Thyroid gland (tissue), 4 donors: ENCODE measurements around the gene PDCD10. TPM values are rescaled to one million over a fixed set of nuclear protein-coding genes. Genes with fewer than 3 reads are reported as not detected.

Source experiments
- DNase-seq, 2 donors: peaks; one replicate each; pipeline ENCODE4 v3.0.0-alpha.2; 2019
- H3K27ac ChIP-seq, 3 donors: fragments of 200-600 bp; sonication (generic); 1 replicate in 2 of 3; 2 replicates in 1 of 3; pipeline ENCODE4 v1.5.1; 2016 to 2019; ENCODE audit warnings: mild to moderate bottlenecking in 1 of 3, moderate library complexity in 1 of 3
- H3K27me3 ChIP-seq: fragments of 200-600 bp; sonication (generic); one replicate; pipeline ENCODE4 v1.5.1; 2019
- H3K36me3 ChIP-seq, 2 donors: fragments of 200-600 bp; sonication (generic); one replicate each; pipeline ENCODE4 v1.5.1; 2016 to 2019
- H3K4me1 ChIP-seq, 2 donors: fragments of 200-600 bp; sonication (generic); one replicate each; pipeline ENCODE4 v1.5.1; 2017 to 2019
- H3K4me3 ChIP-seq, 3 donors: fragments of 200-600 bp; sonication (generic); replicated peaks in 1 of 3; 1 replicate in 2 of 3; 2 replicates in 1 of 3; pipeline ENCODE4 v1.5.1; 2016; ENCODE audit warnings: mild to moderate bottlenecking in 1 of 3
- H3K9me3 ChIP-seq: fragments of 200-600 bp; sonication (generic); one replicate; pipeline ENCODE4 v1.5.1; 2017
- CTCF ChIP-seq, 6 experiments: fragments of 200-600 bp in 3 of 6; fragments of 450-650 bp in 3 of 6; sonication (generic) in 3 of 6; IDR thresholded peaks; one replicate each; pipeline ENCODE4 v1.5.1; 2016 to 2019; ENCODE audit warnings: antibody characterized with exemption in 6 of 6, mild to moderate bottlenecking in 2 of 6, inconsistent platforms in 1 of 6, moderate library complexity in 1 of 6
- POLR2A ChIP-seq, 2 donors: fragments of 450-650 bp; IDR thresholded peaks; one replicate each; pipeline ENCODE4 v1.6.1; 2017; ENCODE audit warnings: antibody characterized with exemption in 2 of 2, mild to moderate bottlenecking in 2 of 2, moderate library complexity in 1 of 2
- WGBS, 2 donors: methylation state at CpG; one replicate each; pipeline ENCODE4 v1.1.5; 2017; 5-methylcytosine and 5-hydroxymethylcytosine counted together
- intact Hi-C: fragments of 100-400 bp; cut with DNase I; formaldehyde crosslinking; loops from one replicate; pipeline ENCODE4 v1.15.1; 2023
- total RNA-seq, 4 donors: library from RNA; depleted of rRNA; stranded (reverse); fragments of >200 nt; gene quantifications; one replicate each; pipeline ENCODE4 v1.2.3, GENCODE V29; 2016

The PDCD10 gene
- total RNA-seq, 4 donors from 2014 or later, result 56.7 to 80.8 (median 76.9) TPM

DNA sequence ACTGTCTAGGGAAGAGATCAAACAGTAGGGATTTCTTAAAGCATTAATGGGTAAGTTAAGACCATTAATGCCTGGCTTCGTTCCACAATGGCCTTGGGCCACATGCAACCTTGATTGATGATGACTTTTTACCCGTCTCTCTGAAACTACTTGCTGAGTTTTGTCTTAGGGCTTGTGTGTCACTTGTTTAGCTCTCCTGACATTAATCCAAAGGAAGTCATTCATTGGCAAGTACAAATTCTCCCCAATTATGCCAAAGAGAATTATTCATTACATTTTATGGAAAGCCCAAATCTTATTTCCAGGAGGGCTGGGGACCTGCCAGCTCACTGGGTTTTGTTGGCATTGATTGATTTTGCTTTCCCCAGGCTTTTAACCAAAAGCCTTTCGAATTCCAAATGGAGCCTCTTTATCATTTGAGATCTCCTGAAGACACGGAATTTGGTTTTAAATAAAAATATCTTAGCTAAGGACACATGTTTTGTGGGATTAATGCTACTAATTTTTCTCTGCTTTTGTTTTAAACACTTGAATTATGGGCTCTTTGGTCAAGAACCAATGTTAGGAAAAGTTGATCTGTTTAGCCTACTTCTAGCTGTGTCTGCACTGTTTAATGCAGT lies 41.5 kb upstream of the PDCD10 start:
- Histone ChIP-seq H3K4me1 (peaks cover 0 to 3% of the 10 kb centered on the region in 2 donors), H3K36me3 (no peaks in the 10 kb centered on the region), H3K27me3 (no peaks in the 10 kb centered on the region), H3K9me3 (no peaks in the 10 kb centered on the region), H3K27ac (no peak overlapping the region), H3K4me3 (no peak overlapping the region)
- intact Hi-C loops, result no loop called here
- 67 to 68% methylated on average over 4 of the region's 4 CpGs for WGBS, 2 donors
- TF ChIP-seq CTCF (IDR thresholded peaks at IDR 0.05) (no peak), POLR2A (IDR thresholded peaks at IDR 0.05) (no peak)
- DNase-seq, result no peak

DNA sequence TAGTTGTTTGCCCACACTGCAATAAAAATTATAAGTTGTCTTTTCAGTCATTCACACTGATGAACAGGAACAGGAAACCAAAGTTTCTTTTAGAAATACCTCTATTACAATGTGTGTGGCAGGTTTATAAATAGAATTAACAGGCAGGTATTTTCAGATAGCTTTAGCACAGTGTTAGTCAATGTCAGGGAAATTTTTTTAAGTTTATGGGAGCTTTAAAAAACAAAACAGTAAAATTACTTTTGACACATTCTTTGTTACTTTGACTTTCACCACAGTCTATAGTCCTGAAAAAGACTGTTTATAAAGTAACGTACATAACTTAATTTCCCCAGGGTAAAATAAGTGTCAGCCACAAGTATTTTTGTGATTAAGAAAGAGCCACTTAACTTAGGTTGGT lies 38.9 kb upstream of the PDCD10 start:
- DNase-seq, result no peak
- TF ChIP-seq POLR2A (IDR thresholded peaks at IDR 0.05), result no peak
- no peak for TF ChIP-seq CTCF (IDR thresholded peaks at IDR 0.05)
- Histone ChIP-seq H3K4me1 (no peaks in the 10 kb centered on the region), H3K27ac (no peak overlapping the region), H3K9me3 (no peaks in the 10 kb centered on the region), H3K27me3 (no peaks in the 10 kb centered on the region), H3K36me3 (no peaks in the 10 kb centered on the region), H3K4me3 (no peak overlapping the region)
- intact Hi-C loops, result no loop called here
- WGBS, 2 donors, result 76 to 78% methylated on average over 1 of the region's 1 CpG

DNA sequence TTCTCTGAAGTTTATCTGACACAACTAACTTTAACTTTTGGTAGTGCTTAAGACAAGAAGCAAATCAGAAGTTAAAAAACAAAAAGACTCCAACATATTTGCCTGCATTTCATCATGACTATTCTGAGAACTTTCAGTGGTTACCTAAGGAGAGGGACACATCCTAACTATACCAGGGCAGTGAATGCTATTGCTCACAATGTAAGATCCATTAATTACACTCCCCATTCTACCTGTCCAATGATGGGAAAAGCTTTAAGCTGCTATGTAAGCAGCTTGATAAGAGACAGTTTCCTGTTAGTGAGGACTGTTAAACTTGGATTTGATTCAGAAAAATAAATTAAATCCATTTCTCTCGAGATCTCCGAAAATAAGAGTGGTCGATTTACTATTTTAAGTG lies 38.3 kb upstream of the PDCD10 start:
- intact Hi-C loops, result no loop called here
- TF ChIP-seq POLR2A (IDR thresholded peaks at IDR 0.05), result no peak
- no peak for TF ChIP-seq CTCF (IDR thresholded peaks at IDR 0.05)
- WGBS, 2 donors, result 54 to 57% methylated on average over 3 of the region's 3 CpGs
- no peak for DNase-seq
- H3K27ac ChIP-seq, result no peak overlapping the region
- no peak overlapping the region for H3K4me3 ChIP-seq
- H3K4me1 ChIP-seq, result no peaks in the 10 kb centered on the region
- no peaks in the 10 kb centered on the region for H3K27me3 ChIP-seq
- H3K36me3 ChIP-seq, result no peaks in the 10 kb centered on the region
- H3K9me3 ChIP-seq, result no peaks in the 10 kb centered on the region

DNA sequence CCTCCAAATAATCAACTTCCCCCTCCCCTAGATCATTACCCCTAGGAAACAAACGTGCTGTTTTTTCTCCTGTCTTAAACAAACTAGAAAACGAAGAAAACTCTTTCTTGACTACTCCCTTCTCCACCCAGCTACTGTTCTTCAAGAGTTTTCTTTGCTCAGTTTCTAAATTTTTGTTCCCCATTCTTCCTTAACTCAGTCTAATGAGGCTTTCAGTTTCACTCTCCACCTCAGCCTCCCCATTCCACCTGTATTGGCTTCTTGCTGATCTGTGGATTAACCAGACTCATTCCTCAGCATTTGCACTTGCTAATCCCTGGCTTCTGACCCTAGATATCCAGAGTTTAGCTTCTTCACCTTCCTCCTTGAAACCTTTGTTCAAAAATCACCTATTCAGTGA lies 27.6 kb upstream of the PDCD10 start:
- Histone ChIP-seq H3K36me3 (no peaks in the 10 kb centered on the region), H3K4me3 (no peak overlapping the region), H3K4me1 (no peaks in the 10 kb centered on the region), H3K27me3 (no peaks in the 10 kb centered on the region), H3K27ac (no peak overlapping the region), H3K9me3 (no peaks in the 10 kb centered on the region)
- intact Hi-C loops, result no loop called here
- TF ChIP-seq CTCF (IDR thresholded peaks at IDR 0.05) (no peak), POLR2A (IDR thresholded peaks at IDR 0.05) (no peak)
- 27 to 30% methylated on average over 2 of the region's 2 CpGs for WGBS, 2 donors
- DNase-seq, result no peak

- Histone ChIP-seq H3K27me3 (no peaks in the 10 kb centered on the region), H3K36me3 (no peaks in the 10 kb centered on the region), H3K4me3 (no peak overlapping the region), H3K4me1 (no peaks in the 10 kb centered on the region), H3K9me3 (no peaks in the 10 kb centered on the region), H3K27ac (no peak overlapping the region)
- DNase-seq, result no peak
- intact Hi-C loops, result no loop called here
- 80 to 81% methylated on average over 1 of the region's 1 CpG for WGBS, 2 donors
- no peak for TF ChIP-seq CTCF (IDR thresholded peaks at IDR 0.05)
- no peak for TF ChIP-seq POLR2A (IDR thresholded peaks at IDR 0.05)
Measured at GRCh38 chr3:167761302-167761701, 26.6 kb upstream of the PDCD10 start.
